LNCaP clone FGC (cell line): ENCODE data around the gene DISP3.
A peak's percentile ranks its signal among the peaks of the same experiment; 100 is the strongest.

Source experiments
- DNase-seq: peaks from one replicate; pipeline ENCODE4 v3.0.0-alpha.2; 2011; ENCODE audit warnings: low read depth
- H3K4me3 ChIP-seq: 2 replicates; pipeline ENCODE4 v1.5.1; 2011; ENCODE audit warnings: mild to moderate bottlenecking, low read depth, low read length, control low read depth
- CTCF ChIP-seq: IDR thresholded peaks from 2 replicates; pipeline ENCODE4 v1.5.1; 2012; ENCODE audit warnings: mild to moderate bottlenecking; ENCODE audit not compliant: control insufficient read depth, insufficient read depth; ENCODE audit errors: extremely low read depth

The DISP3 gene

GRCh38 chr1:11483581-11484320, 4.8 kb downstream of the DISP3 start:
- TF ChIP-seq CTCF, result no peak
- DNase-seq, result peak; percentile 30
- H3K4me3 ChIP-seq, result no peak overlapping the region

DNA sequence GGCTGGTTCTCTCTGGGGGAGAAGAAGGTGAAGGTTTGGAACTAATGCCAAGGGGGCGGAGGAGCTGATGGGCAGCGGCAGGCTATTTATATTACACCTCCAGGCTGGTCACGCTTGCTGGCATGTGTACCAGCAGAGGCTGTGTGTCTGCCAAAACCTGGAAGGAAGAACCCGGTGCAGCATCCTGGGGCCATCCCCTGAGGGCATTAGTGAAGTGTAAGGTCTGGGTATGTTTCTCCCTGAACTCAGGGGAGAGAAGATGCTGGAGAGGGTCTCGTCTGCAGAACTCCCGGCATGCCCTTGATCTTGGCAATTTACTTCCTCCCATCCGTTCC, 5.3 kb downstream of the DISP3 start:
- DNase-seq, result no peak
- TF ChIP-seq CTCF, result no peak
- H3K4me3 ChIP-seq, result no peak overlapping the region

GRCh38 chr1:11485191-11485590, 6.2 kb downstream of the DISP3 start:
- DNase-seq, result peak; percentile 83
- H3K4me3 ChIP-seq, result no peak overlapping the region
- TF ChIP-seq CTCF, result no peak

DNA sequence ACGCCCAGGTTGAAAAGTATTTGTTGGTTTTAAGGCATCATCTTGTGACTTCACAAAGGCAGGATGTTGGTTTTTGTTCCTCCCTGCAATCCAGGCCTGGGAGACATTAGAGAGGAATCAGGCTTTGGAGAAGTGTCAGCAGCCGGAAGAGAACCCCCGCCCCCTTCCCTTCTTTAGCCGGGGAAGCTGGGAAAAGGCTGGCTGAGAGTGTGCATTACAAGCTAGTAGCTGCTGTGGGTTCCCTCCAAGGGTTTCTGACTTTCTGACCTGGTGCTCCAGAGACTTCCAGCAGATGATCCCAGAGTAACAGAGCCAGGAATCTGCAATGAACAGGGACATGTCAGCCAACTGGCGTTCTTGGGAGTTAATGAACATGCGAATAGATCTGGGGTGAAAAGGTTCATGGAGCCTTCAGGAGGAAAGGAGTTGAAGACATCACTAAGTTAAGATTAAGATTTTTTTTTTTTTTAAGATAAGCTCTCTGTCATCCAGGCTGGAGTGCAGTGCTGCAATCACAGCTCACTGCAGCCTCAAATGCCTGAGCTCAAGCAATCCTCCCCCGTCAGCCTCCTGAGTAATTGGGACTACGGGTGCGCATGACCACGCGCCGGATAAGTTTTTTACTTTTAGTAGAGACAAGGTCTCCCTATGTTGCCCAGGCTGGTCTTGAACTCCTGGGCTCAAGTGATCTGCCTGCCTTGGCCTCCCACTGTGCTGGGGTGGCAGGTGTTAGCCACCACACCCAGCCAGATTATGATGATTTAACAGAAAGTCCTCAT, 7.5 kb downstream of the DISP3 start:
- no peak for TF ChIP-seq CTCF
- DNase-seq, result no peak
- no peak overlapping the region for H3K4me3 ChIP-seq

DNA sequence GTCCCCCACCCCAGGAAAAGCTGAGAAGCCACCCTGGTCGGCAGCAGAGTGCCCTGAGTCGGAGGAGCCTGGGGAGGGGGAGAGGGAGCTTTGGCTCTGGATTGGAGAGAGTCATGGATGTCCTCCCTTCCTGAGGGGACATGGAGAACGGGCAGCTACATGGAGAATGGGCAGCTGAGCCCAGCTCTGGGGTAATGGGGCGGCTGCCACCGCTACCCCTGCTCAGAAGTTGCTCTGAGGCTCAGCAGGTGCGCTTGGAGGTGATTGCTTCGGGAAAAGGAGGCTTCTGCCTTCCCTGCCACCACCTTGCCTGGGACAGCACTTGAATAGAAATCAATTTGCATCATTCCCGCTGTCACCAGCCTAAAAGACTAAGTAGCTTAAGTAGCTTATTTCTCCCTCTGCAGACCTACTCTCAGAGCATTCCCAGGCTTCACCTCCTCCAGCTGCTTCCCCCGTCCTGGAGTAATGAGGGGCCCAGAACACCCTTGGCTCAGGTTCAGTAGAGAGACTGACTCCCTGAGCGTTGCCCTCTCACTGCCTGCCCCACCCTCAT, 8.3 kb downstream of the DISP3 start:
- no peak for TF ChIP-seq CTCF

GRCh38 chr1:11488201-11488770, 9.3 kb downstream of the DISP3 start:
- no peak for DNase-seq
- no peak overlapping the region for H3K4me3 ChIP-seq
- no peak for TF ChIP-seq CTCF

More for the DNA sequence above, 8.3 kb downstream of the DISP3 start:
- H3K4me3 ChIP-seq, result no peak overlapping the region
- no peak for DNase-seq
